Retinal pigment epithelial cell (primary cell): ENCODE results near the gene RPH3AL.

Source experiments
- DNase-seq: peaks from one replicate; pipeline ENCODE4 v3.0.0-alpha.2; 2010; ENCODE audit warnings: low read depth
- H3K4me3 ChIP-seq: 2 replicates; pipeline ENCODE4 v1.5.1; 2011; ENCODE audit warnings: mild to moderate bottlenecking, low read length, control low read depth, moderate library complexity
- CTCF ChIP-seq: conservative IDR thresholded peaks from 2 replicates; pipeline ENCODE4 v1.5.1; 2011; ENCODE audit warnings: low read depth, low read length, control low read depth, inconsistent platforms

The RPH3AL gene

GRCh38 chr17:261635-262034 is 91.0 kb downstream of the RPH3AL start:
- DNase-seq: no peak
- no peak overlapping the region for H3K4me3 ChIP-seq
- TF ChIP-seq CTCF: no peak

- H3K4me3 ChIP-seq: no peak overlapping the region
- DNase-seq: no peak
- TF ChIP-seq CTCF: no peak
These were observed 91.7 kb downstream of the RPH3AL start for GRCh38 chr17:260944-261343.

- no peak overlapping the region for H3K4me3 ChIP-seq
- peak; percentile 7 for DNase-seq
- TF ChIP-seq CTCF: no peak
These were observed 92.4 kb downstream of the RPH3AL start for GRCh38 chr17:260031-260791.

GRCh38 chr17:259341-259976 is 93.1 kb downstream of the RPH3AL start:
- no peak overlapping the region for H3K4me3 ChIP-seq
- peak; percentile 19 for DNase-seq
- no peak for TF ChIP-seq CTCF

- H3K4me3 ChIP-seq: no peak overlapping the region
- DNase-seq: no peak
- no peak for TF ChIP-seq CTCF
These were observed 93.7 kb downstream of the RPH3AL start for GRCh38 chr17:258906-259305.

- TF ChIP-seq CTCF: no peak
- H3K4me3 ChIP-seq: no peak overlapping the region
- no peak for DNase-seq
These were observed 94.4 kb downstream of the RPH3AL start for GRCh38 chr17:258045-258734.
